GM18511 (cell line): ENCODE data around the gene FLAD1.
"Not testable (repeated sequence)": the region's sequence is repeated elsewhere in the genome, so short reads cannot be mapped to it uniquely, and the experiment has no call there.

ENCODE experiments used
- ATAC-seq: cut with Tn5 transposase; IDR thresholded peaks from one replicate; pipeline ENCODE4 v1.9.1; 2021; ENCODE audit warnings: mild to moderate bottlenecking, moderate library complexity; ENCODE audit not compliant: unreplicated experiment

Gene FLAD1

DNA sequence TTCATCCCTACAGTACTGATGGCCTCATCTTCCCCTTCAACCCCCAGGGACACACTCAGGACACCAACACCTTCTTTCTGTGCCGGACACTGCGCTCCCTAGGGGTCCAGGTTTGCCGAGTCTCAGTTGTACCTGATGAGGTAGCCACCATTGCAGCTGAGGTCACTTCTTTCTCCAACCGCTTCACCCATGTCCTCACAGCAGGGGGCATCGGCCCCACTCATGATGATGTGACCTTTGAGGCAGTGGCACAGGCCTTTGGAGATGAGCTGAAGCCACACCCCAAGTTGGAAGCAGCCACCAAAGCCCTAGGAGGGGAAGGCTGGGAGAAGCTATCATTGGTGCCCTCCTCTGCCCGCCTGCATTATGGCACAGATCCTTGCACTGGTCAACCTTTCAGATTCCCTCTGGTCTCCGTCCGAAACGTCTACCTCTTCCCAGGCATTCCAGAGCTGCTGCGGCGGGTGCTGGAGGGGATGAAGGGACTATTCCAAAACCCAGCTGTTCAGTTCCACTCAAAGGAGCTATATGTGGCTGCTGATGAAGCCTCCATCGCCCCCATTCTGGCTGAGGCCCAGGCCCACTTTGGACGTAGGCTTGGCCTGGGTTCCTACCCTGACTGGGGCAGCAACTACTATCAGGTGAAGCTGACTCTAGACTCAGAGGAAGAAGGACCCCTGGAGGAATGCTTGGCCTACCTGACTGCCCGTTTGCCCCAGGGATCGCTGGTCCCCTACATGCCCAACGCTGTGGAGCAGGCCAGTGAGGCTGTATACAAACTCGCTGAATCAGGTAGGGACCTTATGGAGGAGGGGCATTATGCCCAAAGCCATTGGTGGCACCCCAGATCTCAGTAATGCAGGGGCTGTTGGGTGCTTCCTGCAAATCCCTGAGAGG is 5.2 kb downstream of the FLAD1 start:
- no peak for ATAC-seq

DNA sequence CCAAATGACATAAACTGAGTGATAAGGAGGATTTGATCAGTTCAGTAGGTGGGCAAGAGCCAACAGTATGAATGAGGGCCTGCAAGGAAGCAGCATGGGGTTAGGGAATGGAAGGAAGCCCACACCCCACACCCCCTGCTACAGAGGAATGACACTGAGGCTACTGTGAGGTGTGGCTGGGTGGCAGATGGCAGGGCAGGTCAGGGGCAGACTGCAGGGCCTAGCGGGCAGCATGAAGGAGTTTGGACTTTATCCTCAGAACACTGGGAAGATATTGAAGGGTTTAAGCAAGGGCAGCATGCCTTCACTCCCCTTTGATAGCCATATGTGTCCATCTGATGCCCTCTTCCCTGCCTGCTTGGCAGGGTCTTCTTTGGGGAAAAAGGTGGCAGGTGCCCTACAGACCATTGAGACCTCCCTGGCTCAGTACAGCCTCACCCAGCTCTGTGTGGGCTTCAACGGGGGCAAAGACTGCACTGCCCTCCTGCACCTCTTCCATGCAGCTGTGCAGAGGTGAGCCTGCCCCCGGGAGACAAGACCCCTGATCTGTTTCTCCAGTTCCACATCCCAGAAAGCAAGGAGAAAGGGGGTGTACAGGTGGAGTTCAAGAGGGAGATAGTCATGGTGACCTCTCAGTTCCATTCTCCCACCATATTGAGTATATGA is 6.2 kb downstream of the FLAD1 start:
- no peak for ATAC-seq

DNA sequence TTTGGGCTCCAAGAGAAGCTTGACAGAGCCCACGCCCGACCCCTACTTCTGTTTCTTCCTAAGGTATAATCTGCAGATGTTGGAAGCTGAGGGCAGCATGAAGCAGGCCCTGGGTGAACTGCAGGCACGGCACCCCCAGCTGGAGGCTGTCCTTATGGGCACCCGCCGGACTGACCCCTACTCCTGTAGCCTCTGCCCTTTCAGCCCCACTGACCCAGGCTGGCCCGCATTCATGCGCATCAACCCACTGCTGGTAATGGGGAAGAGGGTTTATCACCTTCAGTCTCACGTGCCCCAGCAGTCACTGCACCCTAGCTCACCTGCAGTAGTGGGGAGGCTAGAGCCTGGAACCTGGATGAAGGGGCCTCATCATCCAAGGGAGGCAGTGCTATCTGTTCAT is 7.1 kb downstream of the FLAD1 start:
- ATAC-seq = no peak

DNA sequence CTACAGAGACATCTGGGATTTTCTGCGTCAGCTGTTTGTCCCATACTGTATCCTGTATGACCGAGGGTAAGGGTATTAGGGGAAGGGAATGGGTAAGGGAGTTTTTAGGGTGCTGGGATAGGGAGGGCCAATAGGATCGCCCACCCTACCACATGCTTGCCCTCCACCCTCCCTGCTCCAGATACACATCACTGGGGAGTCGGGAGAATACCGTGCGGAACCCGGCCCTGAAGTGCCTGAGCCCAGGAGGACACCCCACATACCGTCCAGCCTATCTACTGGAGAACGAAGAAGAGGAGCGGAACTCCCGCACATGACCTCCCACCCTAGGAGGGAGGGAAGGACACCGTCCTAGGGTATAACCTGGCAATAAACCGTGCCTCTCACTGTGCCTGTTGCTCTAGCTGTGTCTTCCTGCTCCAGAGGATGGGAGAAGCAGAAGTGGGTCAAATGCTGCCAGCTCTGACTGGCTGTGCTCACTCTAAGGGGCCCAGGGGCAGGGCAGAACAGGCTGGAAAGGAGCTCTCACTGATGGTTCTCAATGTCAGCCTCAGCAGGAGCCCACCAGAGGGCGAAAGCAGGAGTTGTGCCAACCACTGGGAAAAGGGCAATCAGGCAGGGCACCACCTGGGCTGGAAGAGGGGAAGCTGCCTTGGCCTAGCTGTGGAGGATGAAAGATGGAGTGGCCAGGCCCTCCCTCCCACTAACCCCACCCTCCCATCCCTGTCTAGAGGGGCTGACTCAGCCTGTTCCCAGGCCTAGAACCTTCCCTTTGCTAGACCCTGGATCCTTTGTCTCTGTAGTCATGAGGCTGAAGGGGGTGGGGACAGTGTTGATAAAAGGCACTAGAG is 9.8 kb downstream of the FLAD1 start:
- ATAC-seq = no peak

DNA sequence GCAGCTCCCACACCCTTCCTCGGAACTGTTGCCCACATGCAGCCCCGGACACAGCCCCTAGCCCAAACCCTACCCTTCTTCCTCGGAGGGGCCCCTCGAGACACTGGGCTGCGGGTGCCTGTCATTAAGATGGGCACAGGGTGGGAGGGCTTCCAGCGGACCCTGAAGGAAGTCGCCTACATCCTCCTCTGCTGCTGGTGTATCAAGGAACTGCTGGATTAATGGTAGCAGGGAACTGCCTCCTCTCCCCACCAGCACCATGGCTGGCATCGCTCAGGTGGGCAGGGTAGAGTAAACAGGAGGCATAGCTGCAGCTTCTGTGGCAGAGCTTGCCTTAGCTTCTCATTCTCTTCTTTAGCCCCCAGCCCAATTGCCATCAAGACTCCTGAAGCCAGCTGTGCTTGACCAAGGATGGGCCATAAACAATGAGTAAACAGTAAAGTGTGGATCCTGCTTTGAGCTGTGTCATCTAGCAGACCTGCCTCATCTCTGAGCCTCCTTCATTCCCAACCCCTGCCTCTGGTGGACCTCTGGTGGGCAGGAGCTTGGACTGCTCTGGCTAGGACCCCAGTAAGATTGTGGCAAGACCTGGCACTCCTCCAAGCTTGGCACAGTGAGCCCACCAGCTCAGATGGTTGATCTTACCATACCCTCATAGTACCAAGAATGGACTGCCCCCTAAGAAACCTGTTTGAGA is 10.6 kb downstream of the FLAD1 start, which contains the start of gene LENEP:
LENEP (plus strand) TSS at position 15 of the 697 bp plus-strand sequence; CDS start at position 37, 22 bp downstream.
- ATAC-seq = no peak

DNA sequence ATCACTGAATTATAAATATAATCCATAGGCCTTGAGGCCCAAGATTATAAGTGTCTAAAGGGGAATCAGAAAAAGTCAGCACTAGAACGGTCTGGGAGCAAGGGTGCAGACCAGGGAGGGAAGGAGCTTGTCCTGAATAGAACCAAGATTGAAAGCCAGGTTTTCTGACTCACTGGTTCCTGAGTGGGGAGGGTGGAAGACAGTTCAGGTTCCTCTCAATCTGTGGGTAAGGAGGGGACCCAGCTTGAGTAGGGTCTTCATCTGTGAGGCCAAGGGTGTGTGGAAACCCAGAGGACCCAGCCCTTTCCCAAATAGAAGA is 11.1 kb downstream of the FLAD1 start:
- ATAC-seq = no peak

DNA sequence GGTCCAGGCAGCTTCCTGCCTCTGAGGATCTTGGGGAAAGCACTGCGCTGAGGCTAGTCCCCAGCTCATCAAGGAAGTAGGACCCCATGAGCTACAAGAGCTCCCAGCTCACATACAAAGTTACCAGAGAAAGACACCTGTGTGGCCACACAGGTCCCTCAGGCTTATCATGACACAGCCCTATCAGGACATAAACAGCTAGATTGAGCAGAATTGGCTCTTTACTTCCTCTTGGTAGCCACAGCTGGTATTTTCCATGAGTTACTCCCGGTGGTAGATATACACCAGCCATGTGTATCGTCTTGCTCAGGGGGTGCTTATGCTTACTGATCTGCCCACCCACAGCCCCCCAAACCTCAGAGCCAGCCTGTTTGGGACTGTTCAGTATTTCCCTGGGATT is 11.4 kb downstream of the FLAD1 start:
- no peak for ATAC-seq

DNA sequence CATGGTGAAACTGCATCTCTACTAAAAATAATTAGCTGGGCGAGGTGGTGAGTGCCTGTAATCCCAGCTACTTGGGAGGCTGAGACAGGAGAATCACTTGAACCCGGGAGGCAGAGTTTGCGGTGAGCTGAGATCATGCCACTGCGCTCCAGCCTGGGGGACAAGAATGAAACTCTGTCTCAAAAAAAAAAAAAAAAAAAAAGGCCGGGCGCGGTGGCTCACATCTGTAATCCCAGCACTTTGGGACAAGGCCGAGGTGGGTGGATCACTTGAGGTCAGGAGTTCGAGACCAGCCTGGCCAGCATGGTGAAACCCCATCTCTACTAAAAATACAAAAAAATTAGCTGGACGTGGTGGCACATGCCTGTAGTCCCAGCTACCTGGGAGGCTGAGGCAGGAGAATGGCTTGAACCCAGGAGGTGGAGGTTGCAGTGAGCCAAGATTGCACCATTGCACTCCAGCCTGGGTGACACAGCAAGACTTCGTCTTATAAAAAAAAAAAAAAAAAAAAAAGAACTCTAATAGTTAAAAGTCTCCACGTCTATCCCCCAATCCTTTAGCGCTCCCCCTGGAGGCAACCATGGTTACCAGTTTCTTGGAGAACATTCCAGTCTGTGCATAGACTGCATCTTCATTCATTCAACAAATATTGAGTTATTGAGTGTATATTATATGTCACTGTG is 12.3 kb downstream of the FLAD1 start:
- ATAC-seq = not testable (repeated sequence)

DNA sequence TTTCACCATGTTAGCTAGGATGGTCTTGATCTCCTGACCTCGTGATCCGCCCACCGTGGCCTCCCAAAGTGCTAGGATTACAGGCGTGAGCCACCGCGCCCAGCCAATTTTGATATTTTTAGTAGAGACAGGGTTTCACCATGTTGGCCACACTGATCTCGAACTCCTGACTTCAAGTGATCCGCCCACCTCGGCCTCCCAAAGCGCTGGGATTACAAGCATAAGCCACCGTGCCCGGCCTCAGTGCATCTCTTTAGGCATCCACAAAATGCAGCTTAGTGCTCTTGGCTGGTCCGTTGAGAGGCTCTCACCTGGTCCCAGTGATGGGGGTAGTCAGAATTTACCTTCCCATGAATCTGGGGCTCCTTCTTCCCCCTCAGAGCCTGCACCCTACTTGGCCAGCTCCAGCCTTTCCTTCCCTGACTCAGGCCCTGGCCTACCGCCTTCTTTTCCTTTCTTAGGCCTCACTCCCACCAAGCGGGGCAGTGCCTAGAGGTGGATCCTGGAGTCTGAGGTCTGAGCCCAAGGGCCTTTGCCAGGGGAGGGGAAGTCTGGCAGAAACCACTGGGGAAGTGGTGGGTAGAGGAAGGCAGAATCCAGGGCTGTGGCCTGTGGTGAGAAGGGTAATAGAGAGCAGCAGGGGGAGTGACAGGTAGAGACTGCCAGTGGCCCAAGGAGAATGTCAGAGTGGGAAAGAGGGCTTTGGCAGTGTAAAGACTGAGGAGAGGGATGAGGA is 14.0 kb downstream of the FLAD1 start:
- ATAC-seq = no peak

DNA sequence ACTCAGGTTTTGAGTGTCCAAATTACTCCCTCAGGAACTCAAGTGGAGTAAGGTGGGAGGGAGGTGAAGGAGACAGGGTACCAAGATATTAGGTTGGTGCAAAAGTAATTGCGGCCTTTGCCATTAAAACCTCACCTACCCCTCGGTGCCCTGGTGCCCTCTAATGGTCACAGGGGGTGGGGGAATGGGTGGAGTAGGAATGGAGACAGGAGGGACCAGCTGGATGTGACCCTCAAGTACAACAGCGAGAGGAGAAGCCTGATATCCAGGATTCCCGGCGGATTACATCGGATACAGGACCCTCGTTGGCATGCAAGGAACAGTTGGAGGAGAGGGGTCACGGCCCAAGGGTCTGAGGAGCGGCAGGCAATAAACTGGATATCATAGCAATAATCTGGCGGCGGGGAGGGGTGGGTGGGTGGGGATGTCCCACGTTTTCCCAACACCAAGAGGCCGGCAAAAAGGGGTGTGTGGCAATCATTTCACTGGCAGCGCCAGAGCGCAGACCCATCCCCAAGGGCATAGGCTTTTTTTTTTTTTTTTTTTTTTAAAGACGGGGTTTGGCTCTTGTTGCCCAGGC is 15.1 kb downstream of the FLAD1 start:
- ATAC-seq = no peak

DNA sequence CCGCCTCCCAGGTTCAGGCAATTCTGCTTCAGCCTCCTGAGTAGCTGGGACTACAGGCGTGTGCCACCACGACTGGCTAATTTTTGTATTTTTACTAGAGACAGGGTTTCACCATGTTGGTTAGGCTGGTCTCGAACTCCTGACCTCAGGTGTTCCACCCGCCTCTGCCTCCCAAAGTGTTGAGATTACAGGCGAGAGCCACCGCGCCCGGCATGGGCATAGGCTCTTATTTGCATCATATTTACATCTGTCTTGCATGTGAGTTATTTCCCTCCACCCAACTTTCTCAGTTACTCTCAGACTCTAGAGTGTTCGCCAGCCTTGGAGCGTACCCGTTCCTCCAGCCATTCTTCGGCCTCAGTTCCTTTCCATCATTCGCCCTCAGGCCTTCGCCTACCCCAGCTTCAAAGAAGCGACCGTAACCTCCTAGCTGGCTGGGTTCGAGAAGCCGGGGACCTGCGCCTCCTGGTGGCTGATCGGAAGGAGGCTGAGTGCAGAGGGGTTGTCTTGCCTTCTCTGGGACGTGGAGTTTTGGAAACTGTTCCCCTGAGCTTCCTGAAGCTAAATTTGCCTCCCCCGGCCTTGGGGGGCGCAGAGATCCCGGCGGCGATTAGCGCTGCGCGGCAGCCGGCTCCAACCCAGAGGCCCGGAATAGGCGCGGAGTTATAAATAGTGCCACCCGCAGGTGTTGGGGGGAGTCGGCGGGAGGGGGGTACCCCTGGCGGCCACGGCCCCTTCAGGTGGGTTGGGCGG is 15.8 kb downstream of the FLAD1 start:
- no peak for ATAC-seq

DNA sequence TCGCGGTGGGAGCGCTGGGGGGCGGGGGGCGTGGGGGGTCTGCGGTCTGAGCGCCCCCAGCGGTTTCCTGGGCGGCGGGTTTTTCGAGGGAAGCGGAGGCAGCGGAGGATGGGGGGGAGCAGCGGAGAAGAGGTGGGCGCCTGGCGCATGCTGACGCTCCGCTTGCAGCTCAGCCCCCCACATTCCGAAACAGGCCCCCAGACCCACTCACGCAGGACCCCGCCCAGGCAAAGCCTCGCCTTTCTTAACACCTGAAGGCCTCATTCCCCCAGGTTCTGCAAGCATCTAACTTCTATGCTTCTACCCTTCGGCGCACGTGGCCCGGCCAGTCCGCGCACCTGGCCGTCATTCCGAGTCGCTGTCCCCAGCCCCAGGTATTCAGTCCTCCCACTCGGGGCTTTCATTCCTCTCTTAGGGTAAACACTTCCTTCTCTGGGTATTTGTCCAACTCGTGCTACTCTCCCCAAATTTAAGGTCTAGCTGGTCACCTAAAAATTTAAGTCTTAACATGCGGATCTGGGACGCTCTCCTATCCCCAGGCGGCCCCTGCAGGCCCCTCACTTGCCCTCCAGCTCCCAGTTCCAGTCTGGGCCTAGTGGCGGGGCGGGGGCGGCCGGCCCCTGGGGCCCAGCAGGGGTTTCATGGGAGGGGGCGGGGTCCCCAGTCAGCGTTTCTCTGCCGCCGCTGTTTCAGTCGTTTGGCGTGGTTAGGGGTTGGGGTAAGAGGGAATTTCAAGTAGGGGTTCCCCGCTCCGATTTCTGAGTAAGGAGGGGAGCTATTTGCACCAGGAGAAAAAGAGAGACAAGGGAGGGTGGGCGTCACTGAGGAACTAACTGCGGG is 16.6 kb downstream of the FLAD1 start:
- no peak for ATAC-seq

DNA sequence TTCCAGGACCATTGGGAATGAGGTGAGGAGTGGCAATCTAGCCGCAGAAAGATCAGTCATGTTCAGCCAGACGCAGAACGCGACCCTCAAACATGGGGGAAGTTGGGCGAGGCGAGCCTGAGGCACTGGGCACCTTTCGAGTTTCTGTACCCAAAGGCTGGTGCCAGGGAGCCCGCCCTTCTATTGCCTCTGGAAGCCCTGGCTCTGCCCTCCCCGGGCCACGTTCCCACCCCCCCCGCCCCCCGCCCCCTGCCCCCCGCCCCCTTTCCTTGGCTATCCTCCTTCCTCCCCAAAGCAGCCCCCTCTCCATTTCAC is 17.2 kb downstream of the FLAD1 start:
- no peak for ATAC-seq

DNA sequence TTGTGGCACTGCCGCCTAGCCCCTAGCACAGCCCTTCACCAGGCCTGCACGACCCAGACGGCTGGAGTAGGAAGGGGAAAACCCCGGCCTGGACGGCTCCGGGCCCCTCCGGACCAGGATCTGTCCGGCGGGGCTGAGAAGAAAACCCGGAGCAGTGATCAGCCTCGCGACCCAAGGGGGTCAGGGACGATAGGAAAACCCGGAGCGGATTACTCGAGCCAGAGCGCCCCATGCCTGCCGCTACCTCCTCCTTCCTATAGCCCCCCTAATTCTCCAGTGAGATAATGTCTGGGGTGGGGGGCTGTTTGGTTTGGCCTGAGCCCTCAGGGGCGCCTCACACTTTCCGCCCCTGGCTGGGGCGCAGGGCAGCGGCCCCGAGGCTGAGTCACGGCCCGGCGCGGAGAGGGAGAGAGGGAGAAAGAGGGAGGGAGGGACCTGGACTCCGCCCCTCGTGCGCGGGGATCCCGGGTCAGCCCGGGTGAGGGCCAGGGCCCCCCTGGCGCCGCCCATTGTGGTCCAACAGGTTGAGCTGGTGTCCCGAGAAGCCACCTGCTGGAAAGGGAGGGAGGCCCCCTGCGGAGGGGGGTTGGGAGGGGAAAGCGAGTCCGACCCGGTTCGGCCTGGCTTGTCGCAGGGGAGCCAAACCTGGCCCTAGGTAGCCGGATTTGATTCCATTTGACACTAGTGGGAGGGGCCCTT is 17.7 kb downstream of the FLAD1 start:
- ATAC-seq = peak; percentile 44

DNA sequence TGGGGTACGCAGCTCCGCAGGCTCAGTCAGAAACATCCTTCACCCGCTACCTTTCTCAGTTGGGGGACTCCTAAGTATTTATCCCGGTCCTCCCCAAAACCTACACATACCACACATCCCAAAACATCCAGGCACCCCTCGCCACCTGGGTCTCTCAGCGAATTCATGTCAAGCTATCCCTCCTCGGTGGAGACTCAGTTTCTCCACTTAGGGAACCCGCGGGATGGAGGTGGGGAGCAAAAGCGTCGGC is 18.2 kb downstream of the FLAD1 start:
- no peak for ATAC-seq

DNA sequence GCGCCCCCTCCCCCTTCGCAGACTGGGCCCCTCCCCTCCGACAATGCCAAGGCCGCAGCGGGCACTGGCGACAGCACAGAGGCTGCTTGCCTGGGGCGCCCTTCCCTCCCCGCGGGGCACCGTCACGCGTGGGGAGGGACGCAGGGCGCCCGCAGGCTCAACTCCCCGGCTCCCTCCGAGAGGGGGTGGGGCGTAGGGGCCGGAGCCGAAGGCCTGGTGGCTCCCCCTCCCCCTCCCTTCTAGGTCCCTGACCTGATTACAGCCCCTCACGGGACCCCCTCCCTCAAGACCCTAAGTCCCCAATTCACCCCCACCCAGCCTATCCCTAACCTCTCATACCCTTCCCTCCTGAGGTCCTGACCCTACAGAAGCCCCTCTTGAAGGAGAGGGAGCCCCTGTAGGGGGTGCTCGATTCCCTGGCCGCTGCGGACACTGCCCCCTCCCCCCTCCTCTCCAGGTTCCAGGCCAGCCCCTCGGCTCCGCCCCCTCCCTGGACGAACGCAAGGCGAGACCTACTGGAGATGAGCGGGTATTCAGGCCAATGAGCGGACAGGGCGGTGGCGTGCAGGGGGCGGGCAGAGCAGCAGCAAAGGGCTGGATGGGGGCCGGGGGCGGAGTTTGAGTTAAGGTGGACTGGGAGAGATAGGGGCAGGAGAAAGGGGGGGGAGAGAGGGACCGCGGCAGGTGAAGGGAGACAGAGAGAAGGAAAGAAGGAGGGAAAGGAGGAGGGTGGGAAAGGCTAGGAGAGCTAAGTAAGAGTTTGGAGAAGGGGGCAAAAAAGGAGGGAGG is 18.7 kb downstream of the FLAD1 start:
- peak; percentile 51 for ATAC-seq
